Lung (tissue), 12 donors: Measurements from ENCODE around the gene AK9. TPM values are rescaled to one million over a fixed set of nuclear protein-coding genes. Genes with fewer than 3 reads are reported as not detected.
A peak's percentile ranks its signal among the peaks of the same experiment; 100 is the strongest.

Source experiments
- ATAC-seq: fragments of 200-7000 bp; cut with Tn5 transposase; one replicate; pipeline ENCODE4 v1.9.1; 2020; ENCODE audit warnings: moderate number of reproducible peaks; ENCODE audit not compliant: insufficient read depth, low FRiP score
- DNase-seq, 3 donors: peaks; one replicate each; pipeline ENCODE4 v3.0.0-alpha.2; 2013 to 2017
- H3K27ac ChIP-seq, 2 donors: one replicate each; pipeline ENCODE4 v1.5.1; 2013; ENCODE audit warnings: mild to moderate bottlenecking in 2 of 2, moderate library complexity in 2 of 2, control low read depth in 1 of 2, inconsistent platforms in 1 of 2, low read depth in 1 of 2, low read length in 1 of 2
- H3K27me3 ChIP-seq, 3 donors: one replicate each; pipeline ENCODE4 v1.5.1; 2013; ENCODE audit warnings: low read length in 2 of 3; ENCODE audit not compliant: control insufficient read depth in 3 of 3, insufficient read depth in 3 of 3
- H3K36me3 ChIP-seq, 4 donors: one replicate each; pipeline ENCODE4 v1.5.1; 2013; ENCODE audit warnings: low read length in 4 of 4, mild to moderate bottlenecking in 1 of 4, moderate library complexity in 1 of 4; ENCODE audit not compliant: control insufficient read depth in 4 of 4, insufficient read depth in 4 of 4
- H3K4me1 ChIP-seq, 5 donors: one replicate each; pipeline ENCODE4 v1.5.1; 2013; ENCODE audit warnings: low read length in 5 of 5, mild to moderate bottlenecking in 2 of 5, moderate library complexity in 1 of 5; ENCODE audit not compliant: control insufficient read depth in 5 of 5, insufficient read depth in 5 of 5
- H3K4me3 ChIP-seq: one replicate; pipeline ENCODE4 v1.5.1; 2013; ENCODE audit warnings: mild to moderate bottlenecking, control low read depth, moderate library complexity
- H3K9ac ChIP-seq, 2 donors: one replicate each; pipeline ENCODE4 v1.5.1; 2013; ENCODE audit warnings: low read length in 2 of 2, control low read depth in 1 of 2; ENCODE audit not compliant: insufficient read depth in 1 of 2
- H3K9me3 ChIP-seq, 4 donors: one replicate each; pipeline ENCODE4 v1.5.1; 2013; ENCODE audit warnings: low read length in 3 of 4, mild to moderate bottlenecking in 1 of 4, moderate library complexity in 1 of 4; ENCODE audit not compliant: control insufficient read depth in 4 of 4, insufficient read depth in 3 of 4
- WGBS, 2 donors: extraction: QIAGEN DNeasy Blood & Tissue Kit; methylation state at CpG; one replicate each; pipeline ENCODE4 v1.1.7; 2013; 5-methylcytosine and 5-hydroxymethylcytosine counted together
- polyA plus RNA-seq, 2 donors: library from polyadenylated mRNA; stranded (reverse); fragments of 200-250 nt; gene quantifications; one replicate each; pipeline ENCODE4 v1.2.1, GENCODE V29; 2013
- total RNA-seq, 2 donors: library from RNA; depleted of rRNA in 1 of 2; stranded (reverse); fragments of >200 nt in 1 of 2; gene quantifications; one replicate each; pipeline ENCODE4 v1.2.1, GENCODE V29; 2014 to 2021
- TF ChIP-seq, protein P1 (sequence below): IDR thresholded peaks from 2 replicates; pipeline ENCODE4 v1.5.1; 2012; ENCODE audit warnings: mild to moderate bottlenecking; ENCODE audit errors: control extremely low read depth, extremely low read depth
- donor health status: control.
- donor health status: control.
- donor health status: Bipolar disorder and iron deficiency.
- donor health status: healthy.
- donor health status: DM: yes; HTN: yes; CAD: no.

AK9 gene
- total and polyA plus RNA-seq, 4 donors: 4.1 to 26.3 (median 7.2) TPM

DNA sequence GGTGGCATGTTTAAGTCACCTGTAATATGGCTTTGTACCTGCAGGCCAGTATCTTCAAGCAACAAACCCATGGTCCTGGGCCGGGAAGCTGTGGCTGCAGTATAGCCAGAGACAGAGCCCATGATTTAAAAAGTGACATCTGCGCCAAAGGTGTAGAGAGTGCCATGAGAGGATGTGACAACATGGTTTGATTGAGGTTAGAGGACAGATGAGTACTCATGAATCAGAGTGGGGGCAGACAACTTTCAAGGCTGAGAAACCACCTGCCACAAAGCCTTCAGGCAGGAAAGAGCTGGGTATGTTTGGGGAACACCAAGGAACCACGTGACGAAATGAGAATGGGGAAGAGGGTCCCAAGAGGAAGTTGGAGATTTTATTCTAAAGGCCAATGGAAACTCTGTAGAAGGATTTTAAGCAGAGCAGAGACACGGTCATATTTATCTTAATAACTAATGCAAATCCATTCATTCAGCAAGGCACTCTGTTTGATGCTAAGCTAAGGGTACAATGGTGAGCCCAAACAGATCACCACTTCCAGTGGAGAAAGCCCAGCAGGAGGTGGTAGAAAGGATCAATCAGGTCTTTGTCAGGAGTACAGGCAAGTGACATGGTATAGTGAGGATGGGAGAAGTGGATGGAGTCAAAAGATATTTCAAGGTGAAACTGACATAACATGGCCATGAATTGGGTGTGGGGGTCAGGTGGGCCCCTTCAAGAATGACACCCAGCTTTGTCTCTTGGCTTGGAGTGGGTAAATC is 232.0 kb downstream of the AK9 start:
- H3K9ac ChIP-seq: no peak overlapping the region
- peaks cover 1 to 13% (median 8%) of the 10 kb centered on the region in 4 donors for H3K36me3 ChIP-seq
- peak overlapping the region in 1 of 2 donors; percentile 41 for H3K27ac ChIP-seq
- H3K4me3 ChIP-seq: no peak overlapping the region
- 33 to 63% methylated on average over 5 of the region's 5 CpGs for WGBS, 2 donors
- no peaks in the 10 kb centered on the region for H3K27me3 ChIP-seq
- ATAC-seq (no peak), DNase-seq (no peak)
- TF ChIP-seq, protein P1, sequence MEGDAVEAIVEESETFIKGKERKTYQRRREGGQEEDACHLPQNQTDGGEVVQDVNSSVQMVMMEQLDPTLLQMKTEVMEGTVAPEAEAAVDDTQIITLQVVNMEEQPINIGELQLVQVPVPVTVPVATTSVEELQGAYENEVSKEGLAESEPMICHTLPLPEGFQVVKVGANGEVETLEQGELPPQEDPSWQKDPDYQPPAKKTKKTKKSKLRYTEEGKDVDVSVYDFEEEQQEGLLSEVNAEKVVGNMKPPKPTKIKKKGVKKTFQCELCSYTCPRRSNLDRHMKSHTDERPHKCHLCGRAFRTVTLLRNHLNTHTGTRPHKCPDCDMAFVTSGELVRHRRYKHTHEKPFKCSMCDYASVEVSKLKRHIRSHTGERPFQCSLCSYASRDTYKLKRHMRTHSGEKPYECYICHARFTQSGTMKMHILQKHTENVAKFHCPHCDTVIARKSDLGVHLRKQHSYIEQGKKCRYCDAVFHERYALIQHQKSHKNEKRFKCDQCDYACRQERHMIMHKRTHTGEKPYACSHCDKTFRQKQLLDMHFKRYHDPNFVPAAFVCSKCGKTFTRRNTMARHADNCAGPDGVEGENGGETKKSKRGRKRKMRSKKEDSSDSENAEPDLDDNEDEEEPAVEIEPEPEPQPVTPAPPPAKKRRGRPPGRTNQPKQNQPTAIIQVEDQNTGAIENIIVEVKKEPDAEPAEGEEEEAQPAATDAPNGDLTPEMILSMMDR: no peak
- peaks cover 6 to 41% (median 24%) of the 10 kb centered on the region in 5 donors for H3K4me1 ChIP-seq
- H3K9me3 ChIP-seq: no peaks in the 10 kb centered on the region

DNA sequence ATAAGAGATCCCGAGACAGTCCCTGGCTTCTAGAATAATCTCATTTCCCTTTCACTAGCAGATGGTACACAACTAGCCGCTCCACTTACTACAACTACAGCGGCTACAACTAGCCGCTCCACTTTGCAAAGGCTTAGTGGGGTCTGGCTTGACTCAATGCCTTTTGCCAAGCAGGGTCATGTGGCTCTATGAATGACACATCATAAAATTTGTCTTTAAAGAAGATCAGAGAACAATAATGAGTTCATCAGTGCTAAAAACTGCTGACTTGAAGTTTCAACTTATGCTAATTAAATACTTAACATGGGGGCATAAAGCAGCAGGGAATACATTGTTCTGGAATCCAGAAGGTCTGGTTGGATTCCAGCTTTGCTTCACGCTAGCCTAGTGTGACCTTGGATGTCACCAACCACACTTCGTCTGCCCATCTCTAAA is 233.4 kb downstream of the AK9 start:
- TF ChIP-seq, protein P1: no peak
- DNase-seq: peak; percentile 33 to 74 (median 71)
- 85% methylated on average over 6 of the region's 6 CpGs for WGBS, 2 donors
- no peak overlapping the region for H3K4me3 ChIP-seq
- H3K27ac ChIP-seq: peak overlapping the region in 1 of 2 donors; percentile 79
- peaks cover 1 to 17% (median 10%) of the 10 kb centered on the region in 4 donors for H3K36me3 ChIP-seq
- peaks cover 6 to 42% (median 24%) of the 10 kb centered on the region in 5 donors for H3K4me1 ChIP-seq
- H3K9ac ChIP-seq: peak overlapping the region in 1 of 2 donors; percentile 48
- no peaks in the 10 kb centered on the region for H3K27me3 ChIP-seq
- H3K9me3 ChIP-seq: no peaks in the 10 kb centered on the region
- ATAC-seq: no peak

DNA sequence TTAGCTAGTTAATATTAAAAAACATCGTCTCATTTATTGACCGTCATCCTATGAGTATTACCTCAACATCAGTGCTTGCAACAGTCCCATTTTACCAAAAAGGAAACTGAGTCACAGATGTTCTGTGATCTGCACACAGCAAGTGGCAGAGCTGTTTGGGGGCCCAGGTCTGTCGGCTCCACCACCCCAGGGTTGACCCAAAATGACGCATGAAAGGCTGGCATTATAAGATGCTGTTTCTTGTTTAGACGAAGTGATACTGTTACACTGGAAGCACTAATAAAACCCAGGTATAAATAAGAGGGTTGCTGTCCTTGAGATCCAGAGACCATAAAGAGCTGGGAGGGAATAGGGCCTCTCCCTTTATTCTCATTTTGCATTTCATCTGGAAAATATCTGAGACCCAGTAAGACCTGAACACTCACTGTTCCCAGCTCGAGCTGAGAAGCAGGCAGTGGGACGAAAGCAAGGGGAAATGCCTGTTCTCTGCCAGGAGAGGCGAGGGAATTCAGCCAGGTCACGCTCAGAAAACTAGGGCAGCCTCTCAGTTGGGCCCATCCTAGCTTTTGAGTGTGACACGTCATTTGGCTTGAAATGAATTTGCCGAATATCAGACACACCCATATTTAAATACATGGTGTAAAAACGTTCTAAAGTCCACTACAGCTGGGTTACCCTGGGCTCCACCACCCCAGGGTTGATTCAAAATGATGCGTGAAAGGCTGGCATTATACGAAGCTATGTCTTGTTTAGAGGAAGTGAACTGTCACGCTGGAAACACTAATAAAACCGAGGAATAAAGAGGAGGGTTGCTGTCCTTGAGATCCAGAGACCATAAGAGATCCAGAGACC is 234.1 kb downstream of the AK9 start:
- Histone ChIP-seq H3K27me3 (no peaks in the 10 kb centered on the region), H3K4me1 (peaks cover 6 to 42% (median 24%) of the 10 kb centered on the region in 5 donors), H3K36me3 (peaks cover 1 to 11% (median 6%) of the 10 kb centered on the region in 4 donors), H3K4me3 (no peak overlapping the region), H3K9ac (peak overlapping the region; percentile 21 to 48), H3K27ac (peak overlapping the region in 1 of 2 donors; percentile 86), H3K9me3 (no peaks in the 10 kb centered on the region)
- WGBS, 2 donors: 49 to 64% methylated on average over 16 of the region's 16 CpGs
- DNase-seq (peak; percentile 61 to 81 (median 80)), ATAC-seq (peak; percentile 1)
- TF ChIP-seq, protein P1: no peak
